BJ (cell line): Measurements from ENCODE around the gene EHBP1. TPM values are rescaled to one million over a fixed set of nuclear protein-coding genes. Genes with fewer than 3 reads are reported as not detected.
A peak's percentile ranks its signal among the peaks of the same experiment; 100 is the strongest.

ENCODE experiments used
- CTCF ChIA-PET: fragments of 350-600 bp; formaldehyde crosslinking; extraction: SDS; loops from one replicate; lab custom pipeline; 2021; ENCODE audit warnings: antibody characterized with exemption, inconsistent platforms; lab: Yijun Ruan, JAX
- POLR2A ChIA-PET: fragments of 300-600 bp; sonication (Branson Sonifier 250); formaldehyde crosslinking; extraction: SDS; loops from one replicate; lab custom pipeline; 2021; ENCODE audit warnings: antibody characterized with exemption; lab: Charles Lee
- DNase-seq: peaks from one replicate; pipeline ENCODE4 v3.0.0-alpha.2; 2011; ENCODE audit warnings: low read depth
- H3K27me3 ChIP-seq: 2 replicates; pipeline ENCODE4 v1.6.0; 2011; ENCODE audit warnings: low read length; ENCODE audit not compliant: control insufficient read depth, insufficient read depth
- H3K36me3 ChIP-seq: 2 replicates; pipeline ENCODE4 v1.5.1; 2011; ENCODE audit warnings: low read length; ENCODE audit not compliant: control insufficient read depth, insufficient read depth
- H3K4me3 ChIP-seq: 2 replicates; pipeline ENCODE4 v1.5.1; 2011; ENCODE audit warnings: low read depth, mild to moderate bottlenecking, control low read depth, low read length
- polyA plus RNA-seq: library from polyadenylated mRNA; depleted of rRNA; stranded (reverse); fragments of >200 nt; gene quantifications from 2 replicates; pipeline ENCODE4 v1.2.3, GENCODE V29; 2011
- TF ChIP-seq, protein P1 (sequence below): IDR thresholded peaks from 2 replicates; pipeline ENCODE4 v1.5.1; 2011; ENCODE audit warnings: low read depth, mild to moderate bottlenecking, control low read depth, inconsistent platforms, low read length, moderate library complexity; ENCODE audit not compliant: insufficient read depth

EHBP1 gene
- polyA plus RNA-seq, 1 experiment: 43.8 TPM

- CTCF ChIA-PET: no interaction called here
- Histone ChIP-seq H3K36me3 (no peaks in the 10 kb centered on the region), H3K4me3 (no peak overlapping the region), H3K27me3 (no peaks in the 10 kb centered on the region)
- TF ChIP-seq, protein P1, sequence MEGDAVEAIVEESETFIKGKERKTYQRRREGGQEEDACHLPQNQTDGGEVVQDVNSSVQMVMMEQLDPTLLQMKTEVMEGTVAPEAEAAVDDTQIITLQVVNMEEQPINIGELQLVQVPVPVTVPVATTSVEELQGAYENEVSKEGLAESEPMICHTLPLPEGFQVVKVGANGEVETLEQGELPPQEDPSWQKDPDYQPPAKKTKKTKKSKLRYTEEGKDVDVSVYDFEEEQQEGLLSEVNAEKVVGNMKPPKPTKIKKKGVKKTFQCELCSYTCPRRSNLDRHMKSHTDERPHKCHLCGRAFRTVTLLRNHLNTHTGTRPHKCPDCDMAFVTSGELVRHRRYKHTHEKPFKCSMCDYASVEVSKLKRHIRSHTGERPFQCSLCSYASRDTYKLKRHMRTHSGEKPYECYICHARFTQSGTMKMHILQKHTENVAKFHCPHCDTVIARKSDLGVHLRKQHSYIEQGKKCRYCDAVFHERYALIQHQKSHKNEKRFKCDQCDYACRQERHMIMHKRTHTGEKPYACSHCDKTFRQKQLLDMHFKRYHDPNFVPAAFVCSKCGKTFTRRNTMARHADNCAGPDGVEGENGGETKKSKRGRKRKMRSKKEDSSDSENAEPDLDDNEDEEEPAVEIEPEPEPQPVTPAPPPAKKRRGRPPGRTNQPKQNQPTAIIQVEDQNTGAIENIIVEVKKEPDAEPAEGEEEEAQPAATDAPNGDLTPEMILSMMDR: no peak
- DNase-seq: no peak
- POLR2A ChIA-PET: no interaction called here
Measured at GRCh38 chr2:62817995-62818713, 112.6 kb downstream of the EHBP1 start.

DNA sequence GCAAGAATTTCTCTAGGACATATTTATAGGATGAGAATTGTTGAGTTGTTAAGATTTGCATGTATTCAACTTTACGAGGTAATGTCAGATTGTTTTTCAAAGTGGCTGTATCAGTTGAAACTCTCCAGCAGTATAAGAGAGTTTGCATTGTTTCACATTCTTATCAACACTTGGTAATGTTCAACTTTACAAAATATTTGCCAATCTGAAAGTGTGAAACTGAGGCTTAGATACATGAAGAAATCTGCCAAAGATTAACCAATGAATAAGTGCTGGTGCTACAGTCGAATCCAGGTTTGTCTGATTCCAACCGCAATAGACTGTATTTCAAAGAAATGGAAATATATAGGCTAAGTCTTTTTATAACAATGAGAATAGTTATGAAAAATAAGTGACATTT, 117.0 kb downstream of the EHBP1 start:
- TF ChIP-seq, protein P1: no peak
- Histone ChIP-seq H3K36me3 (peaks cover 3% of the 10 kb centered on the region; the same call in 1 of the 2 replicates), H3K27me3 (no peaks in the 10 kb centered on the region), H3K4me3 (no peak overlapping the region)
- no peak for DNase-seq
- CTCF ChIA-PET: interaction anchor here (0.6 to 2.2 kb wide), 2 partner anchors 8 to 10 kb away, joined by 4 to 6 read pairs; no protein-coding TSS in a partner anchor
- POLR2A ChIA-PET: no interaction called here

GRCh38 chr2:62824388-62824787, 118.9 kb downstream of the EHBP1 start:
- H3K36me3 ChIP-seq: peaks cover 4% of the 10 kb centered on the region; the same call in 1 of the 2 replicates
- H3K27me3 ChIP-seq: no peaks in the 10 kb centered on the region
- no peak overlapping the region for H3K4me3 ChIP-seq
- POLR2A ChIA-PET: no interaction called here
- TF ChIP-seq, protein P1: no peak
- CTCF ChIA-PET: interaction anchor here (2.2 kb wide), 1 partner anchor 10 kb away, joined by 6 read pairs; no protein-coding TSS in a partner anchor
- no peak for DNase-seq

- Histone ChIP-seq H3K4me3 (no peak overlapping the region), H3K36me3 (peaks cover 4% of the 10 kb centered on the region; the same call in 1 of the 2 replicates), H3K27me3 (no peaks in the 10 kb centered on the region)
- ChIA-PET POLR2A (no interaction called here), CTCF (no interaction called here)
- TF ChIP-seq, protein P1: no peak
- peak; percentile 13 for DNase-seq
Measured at GRCh38 chr2:62826141-62826540, 120.6 kb downstream of the EHBP1 start.

DNA sequence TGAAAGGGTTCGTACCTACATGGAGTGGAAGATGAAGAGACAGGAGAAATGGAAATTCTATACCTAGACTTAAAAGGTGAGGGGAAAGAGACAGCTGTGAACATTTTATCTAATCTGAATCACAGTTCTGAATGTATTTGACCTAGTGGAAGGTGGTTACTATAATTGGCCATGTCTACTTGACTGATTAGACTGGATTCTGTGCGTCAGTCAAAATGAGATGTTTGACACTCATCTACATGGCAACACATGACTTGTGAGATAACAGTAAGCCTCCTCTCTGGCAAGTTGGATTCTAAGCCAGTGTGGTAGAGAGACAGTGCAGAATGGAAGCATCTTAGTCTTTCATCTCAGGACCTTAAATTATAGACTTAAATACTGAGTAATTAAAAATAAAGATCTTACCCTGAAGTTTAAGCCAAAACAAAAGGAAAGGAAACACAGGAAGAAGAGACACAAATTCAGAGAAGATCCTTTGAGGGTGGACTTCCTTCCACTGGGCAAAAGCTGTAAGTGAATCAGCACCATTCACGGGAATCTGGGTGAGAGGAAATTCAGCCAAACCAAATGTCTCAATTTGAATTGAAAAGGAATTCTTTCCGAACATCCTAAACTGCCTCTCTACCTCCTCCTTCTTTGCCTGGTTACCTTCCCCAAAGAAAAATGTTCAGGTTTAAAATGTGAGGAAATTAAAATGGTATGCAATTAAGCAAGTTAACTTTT, 121.6 kb downstream of the EHBP1 start:
- TF ChIP-seq, protein P1: no peak
- no peaks in the 10 kb centered on the region for H3K27me3 ChIP-seq
- H3K36me3 ChIP-seq: peaks cover 4% of the 10 kb centered on the region; the same call in 1 of the 2 replicates
- no peak for DNase-seq
- ChIA-PET CTCF (interaction anchor here (0.9 kb wide), 1 partner anchor 38 kb away, joined by 3 read pairs; no protein-coding TSS in a partner anchor), POLR2A (no interaction called here)
- H3K4me3 ChIP-seq: no peak overlapping the region
